RPMI8226 (cell line): ENCODE results near the gene RFX3.

Source experiments
- DNase-seq: peaks from one replicate; pipeline ENCODE4 v3.0.0-alpha.2; 2015

The RFX3 gene

DNA sequence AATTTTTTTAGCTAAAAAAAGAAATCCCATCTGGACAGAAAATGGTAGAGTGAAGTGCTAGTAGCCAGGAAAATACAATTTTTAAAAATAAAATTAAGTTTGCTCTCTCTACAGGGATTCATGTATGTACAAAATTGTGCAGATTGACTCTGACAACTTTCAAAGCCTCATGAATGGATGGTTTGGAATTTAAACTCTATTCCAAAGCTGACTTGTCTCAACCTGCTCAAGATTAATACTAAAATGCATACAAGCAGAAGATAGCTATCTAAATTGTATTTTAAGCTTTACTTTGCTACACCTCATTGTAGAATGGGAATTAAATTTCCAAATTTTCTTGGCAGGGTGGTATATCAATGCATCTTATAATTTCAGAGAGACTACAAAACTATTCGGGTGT lies 257.6 kb downstream of the RFX3 start:
- no peak for DNase-seq

DNA sequence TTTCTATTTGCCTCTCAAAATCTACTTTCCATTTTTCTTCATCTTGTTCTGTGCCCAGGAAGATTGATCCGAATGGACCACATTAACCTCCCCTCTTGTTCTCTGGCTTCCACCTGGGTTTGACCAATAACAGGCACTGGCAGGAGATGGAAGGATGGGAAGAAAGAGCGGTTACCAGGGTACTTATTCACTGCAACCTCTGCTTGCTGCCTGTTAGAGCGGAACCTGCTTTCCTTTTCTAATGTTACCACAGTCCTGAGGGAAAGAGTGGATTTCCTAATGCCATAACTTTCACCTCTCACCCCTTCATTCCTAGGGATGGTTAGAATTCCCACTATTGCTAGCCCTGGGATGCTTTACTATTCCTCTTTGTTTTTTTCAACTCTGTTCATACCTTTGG lies 262.1 kb downstream of the RFX3 start:
- DNase-seq, result no peak

DNA sequence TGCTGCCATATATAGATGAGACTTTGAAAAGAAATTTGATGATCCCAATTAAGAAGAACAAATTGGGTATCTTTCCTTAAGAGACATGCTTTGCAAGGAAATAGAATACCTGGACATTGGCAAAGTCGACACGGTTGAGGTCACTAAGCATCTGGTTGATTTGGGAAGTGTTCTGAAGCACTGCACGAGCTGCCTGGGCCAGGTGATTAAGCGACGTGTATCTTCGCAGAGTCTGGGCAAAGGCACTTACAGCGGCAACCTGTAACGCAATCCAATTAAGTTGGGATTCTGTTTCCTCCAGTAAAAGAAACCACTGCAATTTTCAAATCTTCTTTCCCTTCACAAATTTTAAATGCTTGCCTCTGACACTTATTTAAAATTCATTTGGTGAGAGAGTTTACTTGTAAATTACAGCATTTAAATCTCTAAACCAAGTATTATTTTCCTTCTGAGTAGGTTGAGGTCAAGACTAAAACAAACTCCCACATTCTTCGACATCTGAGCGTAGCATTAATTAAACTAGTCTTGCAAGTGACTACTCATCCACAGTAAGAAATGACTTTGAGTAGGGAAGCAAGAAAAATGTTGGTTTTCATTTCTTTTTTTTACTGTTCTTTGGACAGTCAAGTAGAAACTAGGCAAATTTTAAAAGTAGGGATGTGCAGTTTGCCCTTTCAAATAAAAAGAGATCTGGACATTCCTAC lies 262.8 kb downstream of the RFX3 start:
- DNase-seq, result no peak

DNA sequence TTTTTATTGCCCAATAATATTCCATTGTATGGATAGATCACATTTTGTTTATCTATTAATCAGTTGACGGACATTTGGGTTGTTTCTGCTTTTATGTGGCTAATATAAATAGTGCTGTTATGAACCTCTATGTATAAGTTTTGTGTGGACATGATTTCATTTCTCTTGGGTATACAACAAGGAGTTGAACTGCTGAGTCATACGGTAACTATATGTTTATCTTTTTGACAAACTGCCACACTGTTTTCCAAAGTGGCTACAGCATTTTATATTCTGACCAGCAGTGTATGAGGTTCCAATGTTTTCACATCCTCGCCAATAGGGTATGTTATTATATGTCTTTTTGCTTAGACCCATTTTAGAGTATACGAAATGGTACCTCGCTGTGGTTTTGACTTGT lies 264.3 kb downstream of the RFX3 start:
- no peak for DNase-seq

DNA sequence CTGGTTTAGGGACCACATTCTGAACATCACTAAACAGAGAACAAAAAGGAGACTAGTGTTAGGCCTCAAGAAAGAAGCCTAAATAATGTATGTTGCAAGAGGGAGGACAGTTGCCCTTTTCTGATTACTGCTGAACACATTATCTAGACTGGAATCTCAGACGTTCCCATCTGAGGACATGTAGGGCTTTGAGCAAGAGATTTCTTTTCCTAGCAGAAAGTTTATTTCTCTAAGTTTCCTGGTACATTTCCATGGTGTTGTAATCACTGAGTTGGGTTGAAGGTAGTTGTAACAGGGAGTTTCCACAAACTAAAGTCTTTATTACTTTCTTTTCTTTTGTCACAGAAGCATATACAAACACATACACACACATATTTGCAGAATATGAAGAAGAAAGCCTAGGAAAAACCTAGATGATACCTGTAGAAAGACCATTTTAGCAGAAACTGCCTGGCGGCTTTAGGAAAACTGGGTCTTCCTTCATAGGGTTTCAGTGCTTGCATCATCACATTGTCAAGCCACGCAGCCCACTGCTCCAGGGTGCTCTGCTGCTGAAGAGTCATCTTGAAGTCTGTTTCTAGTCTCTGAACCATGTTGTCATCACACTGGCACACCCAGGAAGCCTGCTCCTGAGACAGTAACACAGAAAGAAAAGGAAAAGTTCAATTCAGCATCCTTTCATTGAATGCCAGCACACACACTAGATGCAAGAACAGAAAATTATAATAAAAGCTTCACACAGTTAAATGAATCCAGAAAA lies 269.1 kb downstream of the RFX3 start:
- DNase-seq, result no peak

DNA sequence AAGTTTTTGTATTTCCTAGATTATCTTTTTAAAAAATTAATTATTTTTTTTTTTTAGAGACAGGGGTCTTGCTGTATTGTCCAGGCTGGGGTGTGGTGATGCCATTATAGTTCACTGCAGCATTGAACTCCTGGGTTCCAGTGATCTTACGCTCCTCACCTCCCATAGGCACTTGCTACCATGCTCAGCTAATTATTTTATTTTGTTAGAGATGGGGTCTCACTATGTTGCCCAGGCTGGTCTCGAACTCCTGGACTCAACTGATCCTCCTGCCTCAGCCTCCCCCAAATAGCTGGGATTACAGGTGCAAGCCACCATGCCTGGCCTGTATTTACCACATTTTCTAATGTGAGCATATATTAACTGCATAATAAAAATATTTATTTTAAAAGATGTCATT lies 274.5 kb downstream of the RFX3 start:
- DNase-seq, result no peak

DNA sequence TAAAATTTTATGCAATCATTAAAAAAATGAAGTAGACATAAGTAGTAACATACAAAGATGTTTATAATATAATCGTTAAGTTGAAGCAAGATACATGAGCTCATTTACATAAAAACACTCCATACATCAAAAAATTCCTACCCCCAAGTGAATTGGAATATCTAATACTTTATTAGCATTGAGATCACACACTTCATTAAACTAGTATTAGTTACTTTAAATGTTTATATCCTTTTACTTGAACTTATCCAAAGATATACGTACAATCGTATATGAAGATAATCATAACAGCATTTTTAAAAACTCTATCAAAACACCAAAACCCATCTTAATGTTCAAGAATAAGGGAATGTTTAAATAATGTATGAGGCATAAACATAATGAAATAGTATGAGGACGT lies 275.1 kb downstream of the RFX3 start:
- DNase-seq, result no peak

DNA sequence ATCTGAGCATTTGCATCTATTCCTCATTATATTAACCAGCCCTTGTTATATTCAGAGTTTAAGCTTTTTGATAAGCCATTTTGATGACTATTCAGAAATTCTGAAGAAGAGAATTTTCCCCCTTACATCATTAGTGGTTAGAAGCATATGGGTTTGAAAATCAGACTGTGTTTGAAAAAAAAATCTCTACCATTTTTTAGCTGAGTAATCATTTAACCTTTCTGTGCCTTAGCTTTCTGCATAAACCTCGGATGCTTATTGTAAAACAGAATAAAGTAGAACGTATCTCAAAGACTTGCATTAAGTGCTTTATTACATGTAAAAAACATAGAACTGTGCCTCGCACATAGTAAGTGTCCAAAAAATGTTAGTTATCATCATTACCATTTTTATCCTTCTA lies 278.6 kb downstream of the RFX3 start:
- DNase-seq, result no peak

DNA sequence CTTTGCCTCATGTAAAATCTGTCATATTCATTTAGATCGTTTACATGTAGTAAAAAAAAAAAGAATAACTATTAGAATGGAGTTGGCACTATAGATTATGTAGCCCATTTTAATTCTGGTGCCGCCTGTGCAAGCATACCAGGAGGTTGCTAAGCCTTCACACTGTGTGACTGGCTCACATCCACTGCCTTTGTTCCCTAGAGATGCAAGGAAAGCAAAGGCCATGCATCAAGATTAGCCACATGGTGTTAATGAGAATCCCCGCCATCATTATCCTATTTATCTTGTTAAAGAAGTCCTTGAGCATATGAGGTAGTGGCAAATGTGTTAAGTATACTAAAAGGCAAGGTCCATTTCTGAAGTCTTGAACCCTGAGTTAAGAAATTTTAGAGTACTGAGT lies 279.6 kb downstream of the RFX3 start:
- no peak for DNase-seq

DNA sequence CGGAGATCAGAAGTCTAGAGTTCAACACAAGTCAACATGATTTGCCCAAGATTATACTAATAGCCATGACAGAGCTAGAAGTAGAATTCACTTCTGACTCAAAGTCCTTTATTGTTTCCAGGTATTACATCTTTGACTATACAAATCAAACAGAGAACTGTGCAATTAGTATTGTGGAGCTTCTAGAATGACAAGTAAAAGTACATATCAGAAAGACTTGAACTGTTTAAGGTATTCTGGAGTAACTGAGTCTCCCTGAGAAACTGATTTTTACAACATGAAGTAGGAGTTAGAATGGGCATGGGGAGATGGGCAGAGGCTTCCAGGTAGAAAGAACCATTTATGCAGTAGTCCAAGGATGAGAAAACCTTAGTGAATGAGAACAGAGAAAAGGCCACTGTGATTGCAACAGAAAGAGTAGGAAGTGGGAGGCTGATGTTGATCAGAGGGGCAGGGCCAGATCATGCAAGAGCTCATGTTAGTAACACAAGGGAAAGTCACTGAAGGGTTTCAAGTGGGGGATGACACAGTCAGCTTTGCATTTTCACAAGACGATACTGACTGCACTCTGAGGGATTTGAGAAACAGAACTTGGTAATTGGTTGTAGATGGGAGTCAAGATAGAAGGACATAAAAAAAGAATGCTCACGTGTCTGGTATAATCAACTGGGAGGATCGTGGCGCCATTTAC lies 280.7 kb downstream of the RFX3 start:
- no peak for DNase-seq

DNA sequence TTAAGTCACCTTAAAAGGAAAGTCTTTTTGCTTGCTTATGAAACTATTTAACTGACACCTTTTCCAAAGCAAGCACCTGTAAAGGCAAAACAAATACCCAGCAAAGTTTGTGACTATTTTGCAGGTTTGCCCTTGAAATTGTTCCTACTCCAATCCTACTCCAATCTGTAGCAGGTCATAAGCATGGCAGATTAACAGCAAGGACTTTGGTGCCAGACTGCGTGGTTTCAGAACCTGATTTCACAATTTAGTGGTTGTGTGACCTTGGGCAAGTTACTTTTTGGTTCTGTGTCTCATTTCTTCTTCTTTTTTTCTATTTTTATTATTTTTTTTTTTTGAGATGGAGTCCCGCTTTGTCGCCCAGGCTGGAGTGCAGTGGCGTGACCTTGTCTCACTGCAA lies 282.1 kb downstream of the RFX3 start:
- no peak for DNase-seq

DNA sequence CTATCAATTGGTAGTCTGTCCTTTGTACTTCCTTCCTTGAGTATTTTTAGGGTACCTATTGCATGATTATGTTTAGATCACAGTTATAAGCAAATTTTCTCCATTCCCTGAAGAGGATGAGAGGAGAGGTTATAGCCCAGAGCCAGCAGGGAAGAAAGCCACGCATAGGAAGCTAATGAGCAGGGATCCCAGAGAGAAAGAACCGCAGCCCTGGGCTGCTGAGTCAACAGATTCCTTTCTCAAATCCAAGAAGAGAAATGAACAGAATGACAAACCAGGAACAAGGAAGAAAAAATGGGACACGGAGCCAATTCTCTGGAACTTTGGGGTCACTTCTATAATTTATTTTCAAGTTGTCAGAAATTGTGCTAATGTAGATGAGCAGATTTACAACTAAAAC lies 284.5 kb downstream of the RFX3 start:
- DNase-seq, result no peak

DNA sequence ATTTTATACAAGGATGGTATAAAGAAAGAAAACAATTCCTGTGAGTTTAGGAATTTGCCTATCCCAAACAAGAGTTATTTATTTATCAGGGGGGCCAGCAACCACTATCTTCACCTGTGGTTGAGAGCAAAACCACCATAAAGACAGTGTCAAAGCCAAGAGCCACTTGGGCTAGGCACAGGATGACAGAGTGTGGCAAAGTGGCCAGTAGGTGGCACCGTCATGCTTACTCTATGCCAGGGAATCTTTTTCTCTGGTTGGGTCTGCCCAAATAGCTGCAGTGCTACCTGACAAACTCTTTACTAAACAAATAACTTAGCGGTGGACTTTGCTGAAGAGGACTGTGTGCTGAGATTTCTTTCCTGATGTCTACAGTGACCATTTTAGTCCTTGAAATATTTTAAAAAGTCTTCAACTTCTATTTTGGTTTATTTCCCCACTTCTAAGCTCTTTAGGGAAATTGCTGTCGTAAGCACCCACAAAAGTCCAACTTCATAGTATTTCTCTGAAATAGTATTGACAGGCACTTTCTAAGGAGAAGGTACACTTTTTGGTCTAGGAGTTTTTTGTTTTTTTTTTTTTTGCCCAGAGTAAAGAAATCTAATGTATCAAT lies 285.0 kb downstream of the RFX3 start:
- peak; percentile 71 for DNase-seq

DNA sequence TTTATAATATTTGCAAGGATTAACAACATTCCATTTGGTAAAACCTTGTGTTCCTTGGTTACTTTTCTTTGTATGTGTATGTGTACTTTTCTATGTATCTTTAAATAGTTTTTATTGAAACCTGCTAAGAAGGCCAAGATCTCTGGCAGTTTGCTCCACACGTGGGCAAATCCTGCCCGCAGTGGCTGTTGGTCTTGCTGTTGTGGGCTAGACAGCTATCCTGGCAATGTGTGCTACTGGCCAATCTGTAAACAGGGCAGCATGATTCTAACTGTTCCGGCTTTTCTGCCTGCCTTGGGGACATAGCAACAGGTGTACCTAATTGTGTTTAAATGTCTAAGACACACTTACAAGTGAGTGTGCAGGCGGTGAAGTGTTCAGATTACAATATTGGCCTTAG lies 286.6 kb downstream of the RFX3 start:
- no peak for DNase-seq

DNA sequence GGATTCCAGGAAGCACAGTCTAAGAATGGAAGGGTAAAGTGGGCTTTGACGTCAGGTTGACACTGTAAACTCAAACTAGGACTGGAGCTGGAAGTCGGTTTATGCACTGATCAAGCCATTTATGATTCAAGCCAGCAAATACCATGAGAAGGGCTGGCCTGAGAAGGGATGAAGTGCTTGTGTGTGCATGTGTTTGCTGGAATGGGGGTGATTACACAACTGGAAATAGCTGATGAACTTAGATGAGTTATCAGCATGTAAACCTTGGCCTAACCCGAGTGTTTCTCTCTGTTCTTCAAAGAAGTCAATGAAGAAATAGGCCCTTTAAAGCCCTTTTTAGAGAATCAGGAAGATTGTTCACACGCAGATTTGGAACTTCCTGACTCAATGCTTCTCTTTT lies 287.6 kb downstream of the RFX3 start:
- no peak for DNase-seq

DNA sequence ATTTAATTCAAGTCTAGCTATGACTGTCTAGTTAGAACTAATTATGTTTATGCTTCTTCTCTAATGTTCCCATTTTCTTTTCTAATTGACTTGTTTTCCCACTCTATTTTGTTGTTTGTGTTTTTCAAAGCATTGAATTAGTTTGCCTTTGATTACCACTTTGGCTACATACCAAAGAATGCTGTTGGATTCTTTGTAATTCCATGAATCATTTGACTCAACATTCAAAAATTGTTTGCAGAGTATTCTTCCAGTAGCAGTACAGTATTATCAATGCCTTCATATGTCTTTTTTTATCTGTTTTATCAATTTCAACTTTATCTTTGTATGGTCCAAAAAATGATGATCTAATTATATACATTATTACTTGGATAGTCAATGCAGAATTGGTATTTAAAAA lies 288.7 kb downstream of the RFX3 start:
- no peak for DNase-seq

DNA sequence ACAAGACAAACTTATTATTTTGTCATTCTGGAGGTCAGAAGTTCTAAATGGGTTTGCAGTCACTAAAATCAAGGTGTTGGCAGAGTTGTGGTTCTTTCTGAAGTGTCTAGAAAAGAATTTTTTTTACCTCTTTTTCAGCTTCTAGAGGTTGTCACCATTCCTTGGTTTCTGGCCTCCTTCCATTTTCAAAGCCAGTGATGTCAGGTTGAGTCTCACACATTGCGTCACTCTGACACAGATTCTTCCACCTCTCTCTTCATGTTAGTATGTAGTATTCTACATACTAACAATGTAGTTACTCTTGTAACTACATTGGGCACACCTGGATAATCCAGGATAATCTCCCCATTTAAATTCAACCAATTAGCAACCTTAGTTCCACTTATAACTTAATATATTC lies 290.3 kb downstream of the RFX3 start:
- no peak for DNase-seq

DNA sequence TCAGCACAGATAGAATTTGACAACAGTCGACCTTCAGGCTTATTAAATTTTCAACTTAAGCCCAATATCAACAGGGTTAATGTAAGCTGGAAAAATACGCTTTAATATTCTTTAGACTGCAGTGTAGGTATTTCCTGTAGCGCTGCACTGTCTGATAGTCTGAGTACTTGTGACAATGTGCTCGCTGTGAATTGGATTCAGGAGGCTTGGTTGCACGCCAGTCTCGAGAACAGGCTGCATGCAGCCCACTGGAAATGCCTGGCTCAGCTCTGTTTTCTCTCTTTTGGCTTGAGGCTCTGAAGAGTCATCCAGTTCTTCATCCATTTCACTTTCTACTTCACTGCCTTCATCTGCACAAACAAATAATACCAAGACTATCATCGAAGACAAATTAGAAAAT lies 300.9 kb downstream of the RFX3 start:
- DNase-seq, result no peak

DNA sequence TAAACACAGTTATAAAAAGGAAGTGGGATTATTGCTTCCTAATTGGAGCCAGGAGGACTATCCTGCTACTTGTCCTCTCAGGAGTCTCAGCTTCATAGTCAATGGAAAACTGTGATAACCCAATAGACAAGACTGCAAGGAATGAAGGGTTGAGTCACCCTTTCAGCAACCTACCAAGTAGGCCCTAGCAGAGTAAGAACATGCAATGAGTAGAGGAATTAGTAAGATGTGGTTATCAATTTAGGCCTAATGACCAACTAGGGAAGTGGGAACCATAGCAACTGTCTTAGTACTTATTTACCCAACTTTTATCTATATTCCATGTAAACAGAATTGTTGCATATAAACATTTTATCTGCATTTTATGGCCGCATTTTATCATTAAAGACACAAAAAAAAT lies 310.1 kb downstream of the RFX3 start:
- DNase-seq, result no peak

DNA sequence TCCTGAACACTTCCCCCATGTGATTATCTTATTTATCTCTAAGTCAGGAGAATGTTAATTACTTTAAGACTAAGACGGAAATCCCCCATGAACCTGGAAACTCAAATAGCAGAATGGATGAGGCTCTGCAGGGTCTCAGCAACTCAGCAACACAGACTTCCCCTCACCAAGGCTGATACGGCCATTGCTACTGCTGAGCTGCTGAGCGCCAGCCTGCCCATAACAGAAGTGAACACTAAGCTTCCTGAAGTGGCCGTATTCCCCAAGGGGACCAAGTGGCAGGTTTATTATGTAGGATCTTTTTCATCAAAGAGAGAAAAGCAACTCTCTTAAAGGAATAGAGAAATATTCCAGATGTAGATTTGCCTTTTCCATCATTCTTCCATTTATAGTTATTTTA lies 311.1 kb downstream of the RFX3 start:
- no peak for DNase-seq

DNA sequence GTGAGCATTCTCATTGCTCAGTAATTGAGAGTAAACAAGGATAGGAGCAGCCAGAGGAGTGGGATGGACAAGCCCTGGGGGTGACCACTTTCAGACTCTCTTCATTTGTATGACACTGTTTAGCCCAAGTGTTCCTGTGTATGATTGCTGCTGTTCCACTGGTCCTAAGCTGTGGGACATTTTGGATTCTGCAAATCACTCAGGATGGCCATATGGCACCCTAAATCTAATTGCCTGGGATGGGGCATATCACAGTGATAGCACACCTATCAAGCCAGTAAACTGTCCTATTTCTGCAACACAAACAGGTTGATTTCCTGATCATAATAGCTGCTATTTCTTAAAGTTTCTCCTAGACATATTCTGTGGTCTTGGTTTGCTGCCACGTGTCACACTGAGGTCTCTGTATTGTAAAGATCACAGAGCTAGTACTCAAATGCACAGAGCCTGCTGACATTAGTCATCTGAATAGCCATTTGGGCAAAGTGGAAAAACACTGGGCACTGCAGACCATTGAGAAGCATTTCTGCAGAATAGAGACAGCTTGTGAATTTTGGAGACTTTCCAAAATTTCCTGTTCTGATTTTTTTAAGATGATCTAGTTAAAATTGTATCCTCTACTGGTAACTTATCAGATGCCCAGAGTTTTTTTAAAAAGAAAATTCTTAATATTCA lies 320.2 kb downstream of the RFX3 start:
- no peak for DNase-seq

DNA sequence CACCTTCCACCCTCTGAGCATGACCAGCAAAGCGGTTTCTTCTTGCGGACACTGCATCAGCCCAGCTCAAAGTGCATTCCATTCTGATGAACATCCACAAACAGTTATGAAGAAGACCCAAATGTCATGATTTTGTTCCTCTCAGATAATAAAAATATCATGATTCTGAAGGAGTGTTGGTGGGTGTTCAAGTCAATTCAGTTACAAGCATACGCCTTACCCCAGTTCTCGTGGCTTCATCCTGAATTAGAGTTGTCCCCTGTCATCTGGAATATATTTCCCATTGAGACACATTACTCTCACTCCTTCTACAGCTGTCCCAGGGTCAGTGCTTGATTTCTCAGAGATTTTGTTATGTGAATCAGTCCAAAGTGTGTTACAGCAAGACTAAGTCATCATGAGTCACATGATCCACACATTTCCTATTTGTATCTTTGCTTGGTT lies 325.4 kb downstream of the RFX3 start:
- DNase-seq, result no peak

DNA sequence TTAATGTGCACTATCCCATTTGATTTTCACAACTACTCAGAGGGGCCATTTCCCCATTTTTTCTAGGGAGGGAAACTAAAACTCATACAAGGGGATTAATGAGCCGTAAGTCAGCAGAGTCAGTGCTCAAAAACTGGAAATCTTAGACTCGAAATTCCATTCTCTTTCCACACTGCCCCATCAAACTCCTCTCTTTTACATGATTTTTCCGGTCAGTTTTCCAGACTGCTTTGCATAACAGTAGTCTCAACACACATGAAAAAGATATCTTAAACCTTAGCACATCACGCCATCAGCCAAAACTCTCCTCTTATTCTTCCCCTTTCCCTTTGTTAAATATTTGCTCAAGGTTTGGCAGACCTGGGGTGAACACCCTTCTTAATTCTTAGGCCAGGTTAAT lies 332.0 kb downstream of the RFX3 start:
- DNase-seq, result no peak
